ENCODE measurements around the gene SLC6A1. TPM values are rescaled to one million over a fixed set of nuclear protein-coding genes. Genes with fewer than 3 reads are reported as not detected.

The SLC6A1 gene
- total and polyA plus RNA-seq, 2 of the 8 experiments (the other 6 are each of a cell fraction or from before 2014, with no cell fraction given): 0.30 to 0.63 TPM

GRCh38 chr3:10960255-10960654 lies 32.3 kb upstream of the SLC6A1 start:
- H4K8ac ChIP-seq (ENCODE audit: extremely low read depth, insufficient read depth, low read length): no peak overlapping the region
- H3K9ac ChIP-seq (replicated peaks in 1 of 4; ENCODE audit: extremely low read depth in 1 of 4, low read depth in 3 of 4, low read length in 3 of 4): no peak overlapping the region
- H4K5ac ChIP-seq (ENCODE audit: insufficient read length, low read depth, low read length): no peak overlapping the region
- H3K4me3 ChIP-seq (ENCODE audit: extremely low read depth in 1 of 4, insufficient read depth in 2 of 4, low read depth in 3 of 4, low read length in 4 of 4): no peak overlapping the region
- H3K27ac ChIP-seq (ENCODE audit: low read depth, low read length): no peak overlapping the region
- no peak overlapping the region for H3K4me2 ChIP-seq (ENCODE audit: insufficient read depth in 1 of 2, low read depth in 2 of 2, low read length in 2 of 2)
- FAIRE-seq: no peak
- H3K4ac ChIP-seq (replicated peaks; ENCODE audit: insufficient read length, low read depth, low read length): no peak overlapping the region
- no peaks in the 10 kb centered on the region; a peak in 1 of 7 replicates for H3K4me1 ChIP-seq (replicated peaks in 1 of 4; ENCODE audit: control insufficient read depth in 3 of 4, insufficient read depth in 4 of 4, low read length in 3 of 4)
- no peak for TF ChIP-seq SP1 (IDR thresholded peaks at IDR 0.05; ENCODE audit: low read depth, low read length)
- TF ChIP-seq ATF3 (IDR thresholded peaks at IDR 0.05; ENCODE audit: insufficient read depth, low read depth, low read length): no peak
- no peak for TF ChIP-seq KDM1A (IDR thresholded peaks at IDR 0.05; ENCODE audit: borderline replicate concordance, low read length)
- TF ChIP-seq BACH1 (IDR thresholded peaks at IDR 0.05; ENCODE audit: low read length): no peak
- no peak for TF ChIP-seq TAF1 (IDR thresholded peaks at IDR 0.05; ENCODE audit: low read depth, low read length)
- TF ChIP-seq BCL11A (IDR thresholded peaks at IDR 0.05; ENCODE audit: low read depth in 2 of 2, low read length in 2 of 2): no peak
- TF ChIP-seq CTBP2 (IDR thresholded peaks at IDR 0.05; ENCODE audit: borderline replicate concordance, insufficient read depth, insufficient read length, low read length): no peak
- TF ChIP-seq SUZ12 (IDR thresholded peaks at IDR 0.05; ENCODE audit: low read length): no peak
- no peak for TF ChIP-seq EGR1 (IDR thresholded peaks at IDR 0.05; ENCODE audit: borderline replicate concordance, low read depth, low read length)
- TF ChIP-seq CHD2 (IDR thresholded peaks at IDR 0.05; ENCODE audit: low read length): no peak
- no peak overlapping the region for H2BK5ac ChIP-seq (ENCODE audit: low read depth, low read length)
- DNase-seq (ENCODE audit: low read depth in 1 of 2, low spot score in 2 of 2): no peak
- no peak overlapping the region for H3K23ac ChIP-seq (ENCODE audit: insufficient read length)
- H4K91ac ChIP-seq (replicated peaks; ENCODE audit: insufficient read length, low read length): no peak overlapping the region
- no peak overlapping the region for H2AFZ ChIP-seq (ENCODE audit: low read length)
- POLR2A ChIA-PET (ENCODE audit: partially characterized antibody): no interaction called here
- peaks cover 4 to 7% of the 10 kb centered on the region in 2 experiments for H4K20me1 ChIP-seq (replicated peaks in 1 of 2; ENCODE audit: control insufficient read depth in 1 of 2, insufficient read depth in 2 of 2, low read length in 2 of 2)
- H3K27me3 ChIP-seq (replicated peaks in 1 of 4; ENCODE audit: control insufficient read depth in 3 of 4, extremely low read depth in 1 of 4, insufficient read depth in 3 of 4, low read length in 3 of 4): no peaks in the 10 kb centered on the region; a peak in 1 of 7 replicates
- no peak overlapping the region for H2BK120ac ChIP-seq (replicated peaks; ENCODE audit: low read depth, low read length)
- H2BK20ac ChIP-seq (ENCODE audit: low read length): no peak overlapping the region
- no peak overlapping the region for H2BK12ac ChIP-seq (ENCODE audit: low read depth, low read length)
- CTCF ChIA-PET (ENCODE audit: partially characterized antibody): interaction anchor here (1.4 to 3.5 kb wide), 2 partner anchors 14 to 35 kb away, joined by 4 to 24 read pairs; no protein-coding TSS in a partner anchor
- H2AK5ac ChIP-seq (ENCODE audit: low read depth, low read length): no peak overlapping the region
- no peak overlapping the region for H3K56ac ChIP-seq (replicated peaks; ENCODE audit: insufficient read length, low read depth, low read length)
- WGBS, 2 experiments (ENCODE audit: extremely low coverage in 1 of 2, insufficient coverage in 1 of 2, insufficient read length in 1 of 2, insufficient replicate concordance in 2 of 2, low coverage in 1 of 2, low lambda C conversion rate in 2 of 2, missing lambda C conversion rate in 1 of 2): 76% methylated on average over 6 of the region's 6 CpGs; no CpG with 5 or more reads in 1 of the 2 experiments
- H3K23me2 ChIP-seq (ENCODE audit: low read depth, low read length): no peaks in the 10 kb centered on the region
- H3K79me1 ChIP-seq (ENCODE audit: low read depth, low read length): no peaks in the 10 kb centered on the region
- no peak overlapping the region for H2BK15ac ChIP-seq (ENCODE audit: low read length)
- no peaks in the 10 kb centered on the region for H3K79me2 ChIP-seq (ENCODE audit: control insufficient read depth in 1 of 2, insufficient read depth in 2 of 2, low read length in 2 of 2)
- no peaks in the 10 kb centered on the region for H3K36me3 ChIP-seq (ENCODE audit: control insufficient read depth in 2 of 4, insufficient read depth in 4 of 4, low read length in 3 of 4)
- H3K14ac ChIP-seq (ENCODE audit: insufficient read length): no peak overlapping the region
- H3K9me3 ChIP-seq (ENCODE audit: insufficient read depth in 2 of 2, low read depth in 1 of 2, low read length in 1 of 2): no peaks in the 10 kb centered on the region
- no peak overlapping the region for H3K18ac ChIP-seq (ENCODE audit: extremely low read depth, low read length)

Data from H1 (cell line).